IMR-90 (cell line): Measurements from ENCODE around the gene NAPSA. TPM values are rescaled to one million over a fixed set of nuclear protein-coding genes. Genes with fewer than 3 reads are reported as not detected.

Source experiments
- CHD1 ChIP-seq: IDR thresholded peaks from 2 replicates; pipeline ENCODE4 v1.6.1; 2012; ENCODE audit warnings: low read depth, low read length, improper control_type of control experiment
- polyA plus RNA-seq, 3 experiments: library from polyadenylated mRNA; depleted of rRNA; stranded (reverse); fragments of >200 nt; gene quantifications; 2 replicates each; pipeline ENCODE4 v1.2.3, GENCODE V29; 2012; ENCODE audit warnings: low replicate concordance in 1 of 3
- total RNA-seq: library from RNA; depleted of rRNA; stranded (reverse); fragments of >200 nt; gene quantifications from 2 replicates; pipeline ENCODE4 v1.2.3, GENCODE V29; 2012
- TF ChIP-seq, protein P1 (sequence below): fragments of 150-350 bp; IDR thresholded peaks from 2 replicates; pipeline ENCODE4 v1.6.1; 2016; ENCODE audit warnings: low read depth, mild to moderate bottlenecking, low read length, moderate library complexity, borderline replicate concordance

Gene NAPSA
- total and polyA plus RNA-seq, 2 of the 4 experiments (the other 2 are of a cell fraction) = 0.39 TPM; not detected in 1

DNA sequence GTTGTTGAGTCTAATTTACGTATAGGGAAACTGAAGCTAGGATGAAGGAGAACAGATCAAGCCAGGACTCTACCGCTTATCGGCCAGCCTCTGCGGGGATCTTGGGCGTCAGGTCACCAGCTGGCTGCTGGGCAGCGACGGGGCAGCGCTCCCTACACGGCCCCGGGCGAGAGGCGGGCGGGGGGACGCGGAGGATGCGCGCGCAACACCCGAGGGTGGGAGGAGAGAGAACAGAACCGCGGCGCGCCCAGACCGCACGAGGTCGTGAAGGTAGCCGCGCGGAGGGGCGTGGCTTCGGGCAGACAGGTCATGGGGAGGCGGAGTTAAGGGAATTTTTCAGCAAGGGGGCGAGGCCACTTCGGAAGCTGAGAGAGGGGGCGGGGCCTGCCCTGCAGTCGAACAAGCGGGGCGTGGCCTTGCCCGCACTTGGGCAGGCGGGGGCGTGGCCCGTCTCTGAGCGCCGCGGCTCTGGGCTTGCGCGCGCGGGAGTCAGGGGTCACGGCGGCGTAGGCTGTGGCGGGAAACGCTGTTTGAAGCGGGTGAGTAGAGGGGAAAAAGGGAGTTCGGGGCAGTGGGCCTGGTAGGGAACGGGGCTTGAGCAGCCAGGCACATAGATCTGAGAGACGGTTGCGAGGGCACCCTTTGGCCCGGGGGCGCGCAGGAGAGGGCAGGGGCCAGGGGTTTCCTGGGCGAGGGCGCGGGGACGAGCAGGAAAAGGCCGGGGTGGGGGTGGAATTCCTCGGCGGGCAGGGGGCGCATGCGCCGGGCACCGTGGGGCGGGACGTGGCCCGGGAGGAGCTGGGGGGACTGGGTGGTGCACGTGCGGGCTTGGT, 18.6 kb upstream of the NAPSA start, which contains the start of gene POLD1 (continued):
- TF ChIP-seq, protein P1, sequence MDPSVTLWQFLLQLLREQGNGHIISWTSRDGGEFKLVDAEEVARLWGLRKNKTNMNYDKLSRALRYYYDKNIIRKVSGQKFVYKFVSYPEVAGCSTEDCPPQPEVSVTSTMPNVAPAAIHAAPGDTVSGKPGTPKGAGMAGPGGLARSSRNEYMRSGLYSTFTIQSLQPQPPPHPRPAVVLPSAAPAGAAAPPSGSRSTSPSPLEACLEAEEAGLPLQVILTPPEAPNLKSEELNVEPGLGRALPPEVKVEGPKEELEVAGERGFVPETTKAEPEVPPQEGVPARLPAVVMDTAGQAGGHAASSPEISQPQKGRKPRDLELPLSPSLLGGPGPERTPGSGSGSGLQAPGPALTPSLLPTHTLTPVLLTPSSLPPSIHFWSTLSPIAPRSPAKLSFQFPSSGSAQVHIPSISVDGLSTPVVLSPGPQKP = no peak
- no peak for TF ChIP-seq CHD1
